ENCODE data around the gene ADGRF5. TPM values are rescaled to one million over a fixed set of nuclear protein-coding genes. Genes with fewer than 3 reads are reported as not detected.

Gene ADGRF5
- total RNA-seq, 1 donor from 2014 or later = 238 TPM

GRCh38 chr6:46832816-46833215, 88.9 kb downstream of the ADGRF5 start:
- no peak for TF ChIP-seq CTCF (IDR thresholded peaks at IDR 0.05)

GRCh38 chr6:46828939-46829338, 92.8 kb downstream of the ADGRF5 start:
- no peak overlapping the region for H3K4me3 ChIP-seq
- intact Hi-C loops (cut with DNase I) = no loop called here
- H3K9me3 ChIP-seq = no peaks in the 10 kb centered on the region
- DNase-seq = no peak
- H3K27me3 ChIP-seq (ENCODE audit: low read depth) = no peaks in the 10 kb centered on the region
- H3K27ac ChIP-seq = no peak overlapping the region
- no peaks in the 10 kb centered on the region for H3K36me3 ChIP-seq
- TF ChIP-seq CTCF (IDR thresholded peaks at IDR 0.05) = no peak
- ATAC-seq = no peak
- H3K4me1 ChIP-seq = no peaks in the 10 kb centered on the region

More at GRCh38 chr6:46832816-46833215, 88.9 kb downstream of the ADGRF5 start:
- no peak overlapping the region for H3K27ac ChIP-seq
- no peaks in the 10 kb centered on the region for H3K27me3 ChIP-seq (ENCODE audit: low read depth)
- H3K4me1 ChIP-seq = no peaks in the 10 kb centered on the region
- H3K9me3 ChIP-seq = no peaks in the 10 kb centered on the region
- no peaks in the 10 kb centered on the region for H3K36me3 ChIP-seq
- ATAC-seq (no peak), DNase-seq (no peak)
- no peak overlapping the region for H3K4me3 ChIP-seq
- intact Hi-C loops (cut with DNase I) = no loop called here

- ATAC-seq = no peak
- no peak for DNase-seq
- intact Hi-C loops (cut with DNase I) = no loop called here
Observed at GRCh38 chr6:46821458-46821881, 100.3 kb downstream of the ADGRF5 start.

GRCh38 chr6:46819561-46819960, 102.2 kb downstream of the ADGRF5 start:
- Histone ChIP-seq H3K36me3 (no peaks in the 10 kb centered on the region), H3K27ac (no peak overlapping the region), H3K9me3 (no peaks in the 10 kb centered on the region), H3K4me3 (no peak overlapping the region), H3K27me3 (ENCODE audit: low read depth) (no peaks in the 10 kb centered on the region), H3K4me1 (no peaks in the 10 kb centered on the region)
- DNase-seq (no peak), ATAC-seq (no peak)
- intact Hi-C loops (cut with DNase I) = no loop called here
- no peak for TF ChIP-seq CTCF (IDR thresholded peaks at IDR 0.05)

More at GRCh38 chr6:46821458-46821881, 100.3 kb downstream of the ADGRF5 start:
- H3K4me1 ChIP-seq = no peaks in the 10 kb centered on the region
- no peak for TF ChIP-seq CTCF (IDR thresholded peaks at IDR 0.05)
- H3K27me3 ChIP-seq (ENCODE audit: low read depth) = no peaks in the 10 kb centered on the region
- no peaks in the 10 kb centered on the region for H3K36me3 ChIP-seq
- H3K4me3 ChIP-seq = no peak overlapping the region
- H3K9me3 ChIP-seq = no peaks in the 10 kb centered on the region
- no peak overlapping the region for H3K27ac ChIP-seq

- Histone ChIP-seq H3K27me3 (ENCODE audit: low read depth) (no peaks in the 10 kb centered on the region), H3K4me3 (no peak overlapping the region), H3K4me1 (no peaks in the 10 kb centered on the region), H3K9me3 (no peaks in the 10 kb centered on the region), H3K36me3 (no peaks in the 10 kb centered on the region), H3K27ac (no peak overlapping the region)
- TF ChIP-seq CTCF (IDR thresholded peaks at IDR 0.05) = no peak
- intact Hi-C loops (cut with DNase I) = no loop called here
- ATAC-seq = no peak
- no peak for DNase-seq
Observed at GRCh38 chr6:46816626-46817025, 105.1 kb downstream of the ADGRF5 start.

GRCh38 chr6:46815130-46815529, 106.6 kb downstream of the ADGRF5 start:
- Histone ChIP-seq H3K27me3 (ENCODE audit: low read depth) (no peaks in the 10 kb centered on the region), H3K36me3 (no peaks in the 10 kb centered on the region), H3K4me3 (no peak overlapping the region), H3K9me3 (no peaks in the 10 kb centered on the region), H3K4me1 (no peaks in the 10 kb centered on the region), H3K27ac (no peak overlapping the region)
- no peak for ATAC-seq
- TF ChIP-seq CTCF (IDR thresholded peaks at IDR 0.05) = no peak
- no peak for DNase-seq
- intact Hi-C loops (cut with DNase I) = no loop called here

Measured in lower lobe of right lung (tissue), 2 donors.